CD4-positive, alpha-beta T cell treated with Interleukin-21 for 1 hour (primary cell): Measurements from ENCODE around the gene SYAP1.
"Not testable (repeated sequence)": the region's sequence is repeated elsewhere in the genome, so short reads cannot be mapped to it uniquely, and the experiment has no call there.

Experiments used
- DNase-seq: peaks from one replicate; pipeline ENCODE4 v3.0.0-alpha.2; 2020

The SYAP1 gene

GRCh38 chrX:16783452-16783851 is 64.0 kb downstream of the SYAP1 start:
- no peak for DNase-seq

- not testable (repeated sequence) for DNase-seq
Observed at GRCh38 chrX:16784440-16784839, 65.0 kb downstream of the SYAP1 start.

- no peak for DNase-seq
Observed at GRCh38 chrX:16785247-16786138, 66.1 kb downstream of the SYAP1 start.

- peak; percentile 96 for DNase-seq
Observed at GRCh38 chrX:16786139-16786790, 66.9 kb downstream of the SYAP1 start, which contains the start of gene TXLNG. Gene TXLNG, plus strand, starts transcription at chrX:16786466. Its CDS starts 22 bp downstream, at chrX:16786488.

GRCh38 chrX:16786791-16787735 is 67.7 kb downstream of the SYAP1 start:
- DNase-seq = peak; percentile 51

- DNase-seq = no peak
Observed at GRCh38 chrX:16788477-16788876, 69.1 kb downstream of the SYAP1 start.

- DNase-seq = no peak
Observed at GRCh38 chrX:16796298-16796697, 76.9 kb downstream of the SYAP1 start.

- DNase-seq = no peak
Observed at GRCh38 chrX:16797358-16797757, 77.9 kb downstream of the SYAP1 start.

- no peak for DNase-seq
Observed at GRCh38 chrX:16797841-16798240, 78.4 kb downstream of the SYAP1 start.

GRCh38 chrX:16804923-16805464 is 85.6 kb downstream of the SYAP1 start:
- no peak for DNase-seq

- DNase-seq = no peak
Observed at GRCh38 chrX:16807548-16807947, 88.1 kb downstream of the SYAP1 start.

- no peak for DNase-seq
Observed at GRCh38 chrX:16807976-16808542, 88.6 kb downstream of the SYAP1 start.

- DNase-seq = no peak
Observed at GRCh38 chrX:16814597-16814996, 95.2 kb downstream of the SYAP1 start.
